Neutrophil (primary cell): ENCODE results near the gene TGDS.

Experiments used
- H3K27ac ChIP-seq: fragments of 200-600 bp; sonication (generic); 2 replicates; pipeline ENCODE4 v1.5.1; 2016; ENCODE audit warnings: mild to moderate bottlenecking, moderate library complexity
- H3K27me3 ChIP-seq: fragments of 200-600 bp; sonication (generic); 2 replicates; pipeline ENCODE4 v1.6.0; 2016; ENCODE audit warnings: mild to moderate bottlenecking
- H3K36me3 ChIP-seq: fragments of 200-600 bp; sonication (generic); 2 replicates; pipeline ENCODE4 v1.5.1; 2017
- H3K4me1 ChIP-seq, 2 experiments: fragments of 200-600 bp in 1 of 2; sonication (generic) in 1 of 2; 1 replicate in 1 of 2; 2 replicates in 1 of 2; pipeline versions ENCODE4 v1.5.1 to v1.6.1; 2013 to 2016; ENCODE audit warnings: low read depth in 1 of 2, low read length in 1 of 2, mild to moderate bottlenecking in 1 of 2, moderate library complexity in 1 of 2; ENCODE audit not compliant: control insufficient read depth in 1 of 2, insufficient read depth in 1 of 2
- H3K4me3 ChIP-seq, 2 experiments: fragments of 200-600 bp in 1 of 2; sonication (generic) in 1 of 2; 1 replicate in 1 of 2; 2 replicates in 1 of 2; pipeline ENCODE4 v1.5.1; 2013 to 2016; ENCODE audit warnings: low read depth in 1 of 2, low read length in 1 of 2, mild to moderate bottlenecking in 1 of 2, moderate library complexity in 1 of 2
- H3K9me3 ChIP-seq: fragments of 200-600 bp; sonication (generic); 2 replicates; pipeline ENCODE4 v1.5.1; 2016
- TF ChIP-seq, protein P1 (sequence below): fragments of 200-600 bp; sonication (generic); IDR thresholded peaks from 2 replicates; pipeline ENCODE4 v1.5.1; 2016; ENCODE audit warnings: antibody characterized with exemption

Gene TGDS

DNA sequence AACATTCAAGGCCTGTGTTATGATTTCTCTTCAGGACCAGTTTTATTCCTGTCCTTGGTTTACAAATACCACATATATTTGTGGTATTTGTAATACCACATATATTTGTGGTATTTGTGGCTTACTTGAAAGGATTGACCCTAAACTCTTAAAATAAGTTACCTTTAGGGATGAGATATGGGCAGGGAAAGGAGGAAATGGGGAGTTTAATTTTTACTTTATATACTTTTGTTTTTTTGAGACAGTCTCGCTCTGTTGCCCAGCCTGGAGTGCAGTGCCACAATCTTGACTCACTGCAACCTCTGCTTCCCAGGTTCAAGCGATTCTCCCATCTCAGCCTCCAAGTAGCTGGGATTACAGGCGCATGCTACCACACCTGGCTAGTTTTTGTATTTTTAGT is 2.3 kb upstream of the TGDS start:
- Histone ChIP-seq H3K27ac (no peak overlapping the region), H3K36me3 (no peaks in the 10 kb centered on the region), H3K4me3 (no peak overlapping the region), H3K27me3 (no peaks in the 10 kb centered on the region), H3K9me3 (no peaks in the 10 kb centered on the region), H3K4me1 (peaks cover 26 to 30% of the 10 kb centered on the region in 2 experiments)
- TF ChIP-seq, protein P1, sequence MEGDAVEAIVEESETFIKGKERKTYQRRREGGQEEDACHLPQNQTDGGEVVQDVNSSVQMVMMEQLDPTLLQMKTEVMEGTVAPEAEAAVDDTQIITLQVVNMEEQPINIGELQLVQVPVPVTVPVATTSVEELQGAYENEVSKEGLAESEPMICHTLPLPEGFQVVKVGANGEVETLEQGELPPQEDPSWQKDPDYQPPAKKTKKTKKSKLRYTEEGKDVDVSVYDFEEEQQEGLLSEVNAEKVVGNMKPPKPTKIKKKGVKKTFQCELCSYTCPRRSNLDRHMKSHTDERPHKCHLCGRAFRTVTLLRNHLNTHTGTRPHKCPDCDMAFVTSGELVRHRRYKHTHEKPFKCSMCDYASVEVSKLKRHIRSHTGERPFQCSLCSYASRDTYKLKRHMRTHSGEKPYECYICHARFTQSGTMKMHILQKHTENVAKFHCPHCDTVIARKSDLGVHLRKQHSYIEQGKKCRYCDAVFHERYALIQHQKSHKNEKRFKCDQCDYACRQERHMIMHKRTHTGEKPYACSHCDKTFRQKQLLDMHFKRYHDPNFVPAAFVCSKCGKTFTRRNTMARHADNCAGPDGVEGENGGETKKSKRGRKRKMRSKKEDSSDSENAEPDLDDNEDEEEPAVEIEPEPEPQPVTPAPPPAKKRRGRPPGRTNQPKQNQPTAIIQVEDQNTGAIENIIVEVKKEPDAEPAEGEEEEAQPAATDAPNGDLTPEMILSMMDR, result no peak

DNA sequence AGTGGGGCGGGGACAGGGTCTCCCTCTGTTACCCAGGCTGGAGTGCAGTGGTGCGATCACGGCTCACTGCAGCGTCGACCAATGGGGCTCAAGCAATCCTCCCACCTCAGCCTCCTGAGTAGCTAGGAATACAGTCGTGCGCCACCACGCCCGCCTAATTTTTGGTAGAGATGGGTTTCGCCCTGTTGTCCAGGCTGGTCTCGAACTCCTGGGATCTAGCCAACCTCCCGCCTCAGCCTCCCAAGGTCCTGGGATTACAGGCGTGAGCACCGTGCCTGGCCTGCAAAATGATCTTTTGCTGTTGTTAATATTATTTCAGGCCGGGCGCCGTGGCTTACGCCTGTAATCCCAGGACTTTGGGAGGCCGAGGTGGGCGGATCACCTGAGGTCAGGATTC is 621 bp upstream of the TGDS start:
- Histone ChIP-seq H3K27ac (no peak overlapping the region), H3K4me1 (peaks cover 23 to 26% of the 10 kb centered on the region in 2 experiments)

DNA sequence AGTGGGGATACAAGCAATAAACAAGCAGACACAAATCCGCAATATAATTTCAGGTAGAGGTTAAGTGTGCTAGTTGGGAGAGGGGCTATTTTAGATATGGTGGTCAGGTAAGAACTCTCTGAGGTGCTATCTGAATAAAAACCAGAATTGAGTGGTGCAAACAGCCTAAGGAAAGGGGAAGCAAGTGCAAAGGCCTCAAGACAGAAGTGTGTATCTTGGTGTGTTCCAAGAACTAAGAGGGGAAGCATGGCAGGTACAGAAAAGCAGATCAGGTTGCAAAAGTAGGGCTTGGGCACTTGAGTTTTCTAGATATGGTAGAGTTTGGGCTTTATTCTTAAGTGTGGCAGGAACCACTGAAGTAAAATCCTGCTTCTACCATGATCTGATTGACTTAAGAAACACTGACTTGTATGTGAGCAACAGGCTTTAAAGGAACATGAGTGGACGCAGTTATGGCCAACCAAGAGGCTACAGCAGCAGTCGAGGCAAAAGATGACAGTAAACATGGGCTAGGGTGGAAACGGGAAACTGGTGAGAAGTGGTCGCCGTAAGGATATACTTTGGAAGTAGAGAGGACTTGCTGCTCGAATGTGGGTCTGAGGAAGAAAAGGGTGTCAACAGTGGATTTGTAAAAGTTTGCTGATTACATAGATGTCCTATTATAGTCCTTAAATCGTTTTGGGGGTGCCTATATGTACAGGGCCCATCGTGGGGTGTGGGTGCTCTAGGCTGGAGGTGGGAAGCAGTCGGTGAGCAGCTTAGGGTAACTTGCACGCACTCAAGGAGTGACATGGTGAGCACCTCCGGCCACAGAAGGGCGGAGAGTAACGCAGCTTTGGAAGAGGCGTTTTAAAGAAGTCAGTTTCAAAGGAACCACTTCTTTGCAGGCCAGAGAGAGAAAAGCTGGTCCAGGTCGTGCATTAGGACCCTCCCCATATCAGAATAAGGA is 677 bp downstream of the TGDS start:
- Histone ChIP-seq H3K36me3 (peaks cover 27% of the 10 kb centered on the region), H3K4me3 (peak overlapping the region; percentile 70 to 74), H3K4me1 (peaks cover 18 to 19% of the 10 kb centered on the region in 2 experiments), H3K27me3 (no peaks in the 10 kb centered on the region), H3K27ac (peak overlapping the region; percentile 72), H3K9me3 (no peaks in the 10 kb centered on the region)
- TF ChIP-seq, protein P1, result no peak

More for the DNA sequence above, 621 bp upstream of the TGDS start:
- Histone ChIP-seq H3K27me3 (no peaks in the 10 kb centered on the region), H3K9me3 (no peaks in the 10 kb centered on the region), H3K36me3 (peaks cover 14% of the 10 kb centered on the region), H3K4me3 (peak overlapping the region; percentile 70 to 74)
- TF ChIP-seq, protein P1, result no peak

DNA sequence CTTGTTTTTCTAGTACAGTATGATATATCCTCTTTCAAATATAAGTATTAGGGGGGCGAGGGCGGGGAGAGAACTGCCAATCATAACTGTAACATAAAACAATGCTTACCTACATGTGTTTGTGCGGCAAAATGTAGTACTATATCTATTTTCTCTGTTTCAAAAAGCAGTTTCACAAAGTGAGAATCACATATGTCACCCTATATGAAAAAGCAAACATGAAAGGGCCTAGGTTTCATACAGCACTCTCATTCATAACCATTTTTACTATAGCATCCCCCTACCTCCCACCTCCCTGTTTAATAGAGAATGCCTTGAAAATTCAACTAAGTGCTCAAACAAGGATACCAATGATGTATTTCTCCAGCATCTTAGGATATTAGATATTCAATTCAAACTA is 5.2 kb downstream of the TGDS start:
- peaks cover 35% of the 10 kb centered on the region for H3K36me3 ChIP-seq
- TF ChIP-seq, protein P1, result no peak
- H3K9me3 ChIP-seq, result no peaks in the 10 kb centered on the region
- H3K27ac ChIP-seq, result no peak overlapping the region
- peaks cover 12 to 18% of the 10 kb centered on the region in 2 experiments for H3K4me1 ChIP-seq
- no peaks in the 10 kb centered on the region for H3K27me3 ChIP-seq
- no peak overlapping the region for H3K4me3 ChIP-seq

DNA sequence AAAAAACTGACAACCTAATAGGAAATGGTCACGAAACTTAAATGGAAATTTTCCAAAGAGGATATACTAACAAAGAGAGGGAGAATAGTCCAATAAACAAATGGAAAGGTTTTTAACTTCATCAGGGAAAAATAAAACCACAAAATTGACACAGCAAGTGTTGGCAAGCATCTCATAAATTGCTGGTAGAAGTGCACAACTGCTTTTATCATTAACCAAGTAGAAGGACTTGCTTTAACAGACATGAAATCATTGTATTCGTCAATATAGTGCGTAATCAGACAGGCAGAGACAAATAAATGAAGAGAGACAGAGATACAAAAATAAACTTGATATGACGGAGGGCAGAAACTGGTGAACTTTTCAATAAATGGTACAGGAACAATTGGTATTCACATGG is 7.4 kb downstream of the TGDS start:
- no peaks in the 10 kb centered on the region for H3K9me3 ChIP-seq
- H3K27me3 ChIP-seq, result no peaks in the 10 kb centered on the region
- peaks cover 47% of the 10 kb centered on the region for H3K36me3 ChIP-seq
- TF ChIP-seq, protein P1, result no peak
- no peak overlapping the region for H3K27ac ChIP-seq
- no peak overlapping the region for H3K4me3 ChIP-seq
- no peaks in the 10 kb centered on the region for H3K4me1 ChIP-seq
